Caco-2 (cell line): ENCODE results near the gene TRAPPC13. TPM values are rescaled to one million over a fixed set of nuclear protein-coding genes. Genes with fewer than 3 reads are reported as not detected.

ENCODE experiments used
- BruUV-seq: library from RNA; stranded (reverse); fragments of 400-500 nt; replicated peaks from 2 replicates; lab custom pipeline; 2021; lab: Mats Ljungman, UMichigan
- CTCF ChIA-PET: fragments of 300-600 bp; sonication (Branson Sonifier 250); formaldehyde crosslinking; loops from one replicate; lab custom pipeline; 2022; ENCODE audit warnings: antibody characterized with exemption; lab: Charles Lee
- POLR2A ChIA-PET: fragments of 300-600 bp; sonication (Branson Sonifier 250); formaldehyde crosslinking; loops from one replicate; lab custom pipeline; 2022; ENCODE audit warnings: antibody characterized with exemption; lab: Charles Lee
- DNase-seq, 2 experiments: peaks; one replicate each; pipeline versions ENCODE4 v3.0.0 to v3.0.0-alpha.2; 2020 to 2022
- H3K27me3 ChIP-seq: replicated peaks from 2 replicates; pipeline ENCODE4 v1.6.0; 2011; ENCODE audit warnings: low read length; ENCODE audit not compliant: control insufficient read depth, insufficient read depth
- H3K36me3 ChIP-seq: 2 replicates; pipeline ENCODE4 v1.5.1; 2011; ENCODE audit warnings: low read length; ENCODE audit not compliant: control insufficient read depth, insufficient read depth
- H3K4me1 ChIP-seq: fragments of 250-450 bp; sonication (Bioruptor Pico); 2 replicates; pipeline ENCODE4 v1.5.1; 2020; ENCODE audit warnings: mild to moderate bottlenecking
- H3K4me3 ChIP-seq: 2 replicates; pipeline ENCODE4 v1.5.1; 2011; ENCODE audit warnings: low read depth, mild to moderate bottlenecking, control low read depth, low read length
- H3K9me3 ChIP-seq: fragments of 250-450 bp; sonication (Bioruptor Pico); 2 replicates; pipeline ENCODE4 v1.5.1; 2020; ENCODE audit warnings: mild to moderate bottlenecking, moderate library complexity
- H3K27ac Mint-ChIP-seq: one replicate; pipeline ENCODE4 v1.8.0; 2022; ENCODE audit warnings: mixed read lengths; ENCODE audit not compliant: unreplicated experiment
- H3K27me3 Mint-ChIP-seq: one replicate; pipeline ENCODE4 v1.8.0; 2022; ENCODE audit warnings: mixed read lengths; ENCODE audit not compliant: insufficient read depth, unreplicated experiment
- H3K36me3 Mint-ChIP-seq: one replicate; pipeline ENCODE4 v1.8.0; 2022; ENCODE audit warnings: mild to moderate bottlenecking, mixed read lengths; ENCODE audit not compliant: insufficient read depth, unreplicated experiment
- H3K4me1 Mint-ChIP-seq: one replicate; pipeline ENCODE4 v1.8.0; 2022; ENCODE audit warnings: low read depth, mixed read lengths; ENCODE audit not compliant: unreplicated experiment
- H3K4me3 Mint-ChIP-seq: one replicate; pipeline ENCODE4 v1.8.0; 2022; ENCODE audit warnings: mild to moderate bottlenecking, moderate library complexity, mixed read lengths; ENCODE audit not compliant: unreplicated experiment
- H3K9me3 Mint-ChIP-seq: one replicate; pipeline ENCODE4 v1.8.0; 2022; ENCODE audit warnings: mixed read lengths; ENCODE audit not compliant: unreplicated experiment
- intact Hi-C: fragments of 100-400 bp; cut with micrococcal nuclease; formaldehyde crosslinking; loops from one replicate; pipeline ENCODE4 v1.10.0; 2022; ENCODE audit not compliant: unreplicated experiment
- total RNA-seq: library from RNA; stranded (reverse); gene quantifications from 2 replicates; pipeline ENCODE4 v1.2.3, GENCODE V29; 2022
- TF ChIP-seq, protein P1 (sequence below), 2 experiments: fragments of 200-600 bp in 1 of 2; IDR thresholded peaks; 1 replicate in 1 of 2; 2 replicates in 1 of 2; pipeline versions ENCODE4 v1.5.1 to v1.8.0; 2011 to 2022; ENCODE audit warnings: antibody characterized with exemption in 1 of 2, control low read depth in 1 of 2, inconsistent platforms in 1 of 2, low read depth in 1 of 2, low read length in 1 of 2, mild to moderate bottlenecking in 1 of 2, moderate library complexity in 1 of 2; ENCODE audit not compliant: insufficient read depth in 1 of 2, severe bottlenecking in 1 of 2, unreplicated experiment in 1 of 2

The TRAPPC13 gene
- total RNA-seq, 1 experiment from 2014 or later, result 19.6 TPM

DNA sequence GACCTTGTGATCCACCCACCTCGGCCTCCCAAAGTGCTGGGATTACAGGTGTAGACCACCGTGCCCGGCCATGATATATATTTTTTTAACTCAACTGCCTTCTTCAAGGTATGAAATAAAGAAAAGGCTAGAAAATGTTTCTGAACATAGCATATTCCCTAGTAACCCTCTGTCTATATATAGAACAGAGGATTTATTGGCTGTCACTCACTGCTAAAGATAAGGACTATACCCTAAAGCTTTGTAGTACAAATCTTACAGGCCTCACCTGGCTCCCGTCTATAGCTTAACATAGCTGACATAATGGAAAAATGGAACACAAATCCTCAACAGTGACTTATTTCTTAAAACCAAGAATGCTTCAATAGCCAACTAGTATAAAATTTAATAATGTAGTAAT, 82.8 kb downstream of the TRAPPC13 start:
- TF ChIP-seq, protein P1, sequence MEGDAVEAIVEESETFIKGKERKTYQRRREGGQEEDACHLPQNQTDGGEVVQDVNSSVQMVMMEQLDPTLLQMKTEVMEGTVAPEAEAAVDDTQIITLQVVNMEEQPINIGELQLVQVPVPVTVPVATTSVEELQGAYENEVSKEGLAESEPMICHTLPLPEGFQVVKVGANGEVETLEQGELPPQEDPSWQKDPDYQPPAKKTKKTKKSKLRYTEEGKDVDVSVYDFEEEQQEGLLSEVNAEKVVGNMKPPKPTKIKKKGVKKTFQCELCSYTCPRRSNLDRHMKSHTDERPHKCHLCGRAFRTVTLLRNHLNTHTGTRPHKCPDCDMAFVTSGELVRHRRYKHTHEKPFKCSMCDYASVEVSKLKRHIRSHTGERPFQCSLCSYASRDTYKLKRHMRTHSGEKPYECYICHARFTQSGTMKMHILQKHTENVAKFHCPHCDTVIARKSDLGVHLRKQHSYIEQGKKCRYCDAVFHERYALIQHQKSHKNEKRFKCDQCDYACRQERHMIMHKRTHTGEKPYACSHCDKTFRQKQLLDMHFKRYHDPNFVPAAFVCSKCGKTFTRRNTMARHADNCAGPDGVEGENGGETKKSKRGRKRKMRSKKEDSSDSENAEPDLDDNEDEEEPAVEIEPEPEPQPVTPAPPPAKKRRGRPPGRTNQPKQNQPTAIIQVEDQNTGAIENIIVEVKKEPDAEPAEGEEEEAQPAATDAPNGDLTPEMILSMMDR (IDR thresholded peaks at IDR 0.05; ENCODE audit: insufficient read depth in 1 of 2, low read depth in 1 of 2, low read length in 1 of 2, severe bottlenecking in 1 of 2, unreplicated experiment in 1 of 2), result no peak
- H3K27ac Mint-ChIP-seq, result no peak overlapping the region
- no peak for DNase-seq
- peaks cover 5% of the 10 kb centered on the region; the same call in 1 of the 2 replicates for H3K4me1 ChIP-seq
- H3K4me1 Mint-ChIP-seq, result no peaks in the 10 kb centered on the region
- POLR2A ChIA-PET, result no interaction called here
- intact Hi-C loops, result no loop called here
- no peaks in the 10 kb centered on the region for H3K36me3 Mint-ChIP-seq
- H3K9me3 Mint-ChIP-seq, result no peaks in the 10 kb centered on the region
- BruUV-seq, result no TSS peak
- H3K9me3 ChIP-seq, result no peaks in the 10 kb centered on the region
- H3K4me3 ChIP-seq, result no peak overlapping the region
- no peak overlapping the region for H3K4me3 Mint-ChIP-seq
- no peaks in the 10 kb centered on the region for H3K36me3 ChIP-seq
- CTCF ChIA-PET, result no interaction called here
- no peaks in the 10 kb centered on the region for H3K27me3 ChIP-seq
- no peaks in the 10 kb centered on the region for H3K27me3 Mint-ChIP-seq

DNA sequence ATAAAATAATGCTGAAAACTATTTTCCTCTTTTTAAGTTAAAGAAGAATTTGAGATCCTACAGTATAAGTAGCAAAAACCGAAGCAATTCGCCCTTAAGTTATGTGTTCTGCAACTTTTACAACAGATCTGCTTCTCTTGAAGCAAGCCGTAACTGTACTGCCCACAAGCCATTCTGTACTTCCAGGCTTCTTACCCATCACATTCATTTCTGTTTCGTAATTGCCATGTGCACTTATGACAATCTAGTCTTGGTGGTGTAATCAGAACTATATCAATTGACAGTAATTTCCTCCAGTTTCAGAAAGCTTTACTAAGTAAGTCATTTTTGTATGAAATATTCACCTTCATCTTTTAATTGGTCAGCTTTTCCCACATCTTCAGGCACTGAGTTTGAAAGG, 83.3 kb downstream of the TRAPPC13 start:
- ChIA-PET CTCF (no interaction called here), POLR2A (no interaction called here)
- DNase-seq, result no peak
- no TSS peak for BruUV-seq
- Histone ChIP-seq H3K4me1 (peaks cover 5% of the 10 kb centered on the region; the same call in 1 of the 2 replicates), H3K9me3 (no peaks in the 10 kb centered on the region), H3K4me3 (no peak overlapping the region), H3K27me3 (no peaks in the 10 kb centered on the region), H3K36me3 (no peaks in the 10 kb centered on the region)
- no peaks in the 10 kb centered on the region for H3K4me1 Mint-ChIP-seq
- H3K27me3 Mint-ChIP-seq, result no peaks in the 10 kb centered on the region
- no peaks in the 10 kb centered on the region for H3K9me3 Mint-ChIP-seq
- H3K4me3 Mint-ChIP-seq, result no peak overlapping the region
- no peak overlapping the region for H3K27ac Mint-ChIP-seq
- intact Hi-C loops, result no loop called here
- TF ChIP-seq, protein P1 (IDR thresholded peaks at IDR 0.05; ENCODE audit: insufficient read depth in 1 of 2, low read depth in 1 of 2, low read length in 1 of 2, severe bottlenecking in 1 of 2, unreplicated experiment in 1 of 2), result no peak
- H3K36me3 Mint-ChIP-seq, result no peaks in the 10 kb centered on the region

Other genes starting within 250 kb of the TRAPPC13 start
- 0.23 and 0.67 TPM in 2 replicates for gene ADAMTS6, start 143.1 kb upstream of the TRAPPC13 start, total RNA-seq
- gene CENPK, start 61.9 kb upstream of the TRAPPC13 start, total RNA-seq, result 56.4 TPM in 2 replicates
- gene PPWD1, start 61.7 kb upstream of the TRAPPC13 start, total RNA-seq, result 44.5 and 47.0 TPM in 2 replicates
- gene TRIM23, start 694 bp upstream of the TRAPPC13 start, total RNA-seq, result 11.0 and 12.0 TPM in 2 replicates
- 4.3 and 4.7 TPM in 2 replicates for gene SHLD3, start within 50 bp of the TRAPPC13 start, total RNA-seq
- gene SGTB, start 97.1 kb downstream of the TRAPPC13 start, total RNA-seq, result 12.0 and 13.0 TPM in 2 replicates
- 34.8 and 36.0 TPM in 2 replicates for gene NLN, start 97.2 kb downstream of the TRAPPC13 start, total RNA-seq